ENCODE data around the gene UNC79.

UNC79 gene

GRCh38 chr14:93715279-93715927, 284.7 kb downstream of the UNC79 start:
- no peaks in the 10 kb centered on the region for H3K36me3 ChIP-seq (ENCODE audit: control insufficient read depth, insufficient read depth, low read length)
- H3K27ac ChIP-seq (ENCODE audit: low read depth, low read length, severe bottlenecking) = no peak overlapping the region
- no peaks in the 10 kb centered on the region for H3K4me1 ChIP-seq (ENCODE audit: control insufficient read depth, insufficient read depth, low read length, poor library complexity, severe bottlenecking)
- no peaks in the 10 kb centered on the region for H3K9me3 ChIP-seq (ENCODE audit: control insufficient read depth, low read length)
- 82 to 89% methylated on average over 7 to 13 of the region's 13 CpGs for WGBS, 2 experiments (ENCODE audit: insufficient coverage in 2 of 2)
- H3K4me3 ChIP-seq (ENCODE audit: extremely low read depth, insufficient read depth, low read length, poor library complexity, severe bottlenecking) = no peak overlapping the region

DNA sequence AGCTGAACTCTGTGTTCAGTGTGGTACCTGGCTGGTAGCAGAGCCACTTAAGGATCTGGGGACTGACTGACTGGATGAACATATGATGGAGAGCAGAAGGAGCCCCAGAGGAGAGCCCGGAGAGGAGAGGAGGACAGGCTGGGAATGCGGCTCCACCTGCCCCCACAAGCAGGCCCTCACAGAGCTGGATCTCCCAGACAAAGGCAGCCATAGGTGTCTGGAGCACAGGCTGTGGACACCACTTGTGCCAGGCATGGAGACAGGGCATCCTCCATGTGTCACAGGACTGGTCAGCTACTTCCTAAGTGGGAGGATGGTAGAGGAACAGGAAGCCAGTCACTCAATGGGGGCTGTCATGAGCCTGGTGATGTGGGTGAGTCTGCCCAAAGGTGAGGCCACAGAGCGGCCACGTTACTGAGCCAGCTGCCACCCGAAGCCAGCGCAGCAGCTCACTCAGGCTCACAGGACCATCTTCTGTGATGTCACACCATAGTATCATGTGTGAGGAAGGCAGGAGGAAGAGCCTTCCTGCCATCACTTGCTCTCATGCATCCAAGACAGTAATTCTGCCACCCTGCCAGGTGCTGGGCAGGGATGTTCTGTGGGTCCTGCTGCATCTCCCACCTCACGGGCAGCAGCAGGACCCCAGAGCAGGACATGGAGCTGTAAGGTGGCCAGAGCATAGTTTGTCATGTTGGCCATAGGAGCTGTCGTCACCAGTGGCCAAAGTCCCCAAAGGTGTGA, 285.4 kb downstream of the UNC79 start:
- no peaks in the 10 kb centered on the region for H3K9me3 ChIP-seq (ENCODE audit: control insufficient read depth, low read length)

DNA sequence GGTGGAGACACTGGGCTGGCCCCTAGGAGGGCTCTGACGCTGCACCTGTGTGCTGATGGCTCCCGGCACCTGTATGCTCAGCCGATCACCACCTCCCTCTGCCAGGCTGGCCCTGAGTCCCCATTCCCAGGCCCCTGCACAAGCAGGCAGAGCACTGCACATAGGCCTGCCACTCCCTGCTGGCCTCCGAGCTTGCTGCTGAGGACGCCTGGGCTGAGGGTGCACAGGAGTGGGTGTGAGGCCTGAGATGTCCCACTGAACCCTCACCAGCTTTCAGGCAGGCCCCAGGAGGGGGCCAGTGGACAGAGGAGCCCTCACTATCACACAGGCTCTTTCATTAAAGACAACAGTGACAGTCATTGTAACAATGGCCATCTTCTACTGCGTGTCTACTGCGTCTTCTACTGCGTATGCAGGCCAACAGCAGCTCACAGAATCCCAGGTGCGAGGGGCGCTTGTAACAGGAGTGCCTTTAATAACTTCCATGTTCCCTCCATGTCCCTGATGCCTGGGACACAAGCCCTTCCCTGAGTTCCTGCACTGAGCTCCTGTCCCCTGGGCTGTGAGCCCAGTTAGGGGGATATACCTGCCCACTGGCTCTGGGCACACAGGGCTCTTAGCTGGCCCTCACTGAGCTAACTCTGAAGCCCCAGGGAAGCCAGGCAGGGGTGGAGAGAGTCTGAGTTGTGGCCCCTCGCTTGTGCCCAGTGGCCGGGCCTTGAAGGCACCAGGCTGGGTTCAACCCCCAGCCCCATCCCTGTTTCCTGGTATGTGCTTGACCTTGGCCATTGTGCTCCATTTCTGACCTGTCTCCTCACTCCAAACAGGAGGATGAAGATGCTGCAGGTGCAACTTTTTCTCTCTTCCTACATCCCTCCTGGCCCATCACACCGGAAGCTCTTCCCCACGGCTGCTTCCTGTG, 286.3 kb downstream of the UNC79 start:
- no peak overlapping the region for H3K27ac ChIP-seq (ENCODE audit: low read depth, low read length, severe bottlenecking)
- no peaks in the 10 kb centered on the region for H3K9me3 ChIP-seq (ENCODE audit: control insufficient read depth, low read length)
- no peaks in the 10 kb centered on the region for H3K36me3 ChIP-seq (ENCODE audit: control insufficient read depth, insufficient read depth, low read length)
- WGBS, 2 experiments (ENCODE audit: insufficient coverage in 2 of 2) = 89 to 98% methylated on average over 8 to 10 of the region's 14 CpGs
- no peaks in the 10 kb centered on the region for H3K4me1 ChIP-seq (ENCODE audit: control insufficient read depth, insufficient read depth, low read length, poor library complexity, severe bottlenecking)
- H3K4me3 ChIP-seq (ENCODE audit: extremely low read depth, insufficient read depth, low read length, poor library complexity, severe bottlenecking) = no peak overlapping the region

More for the DNA sequence above, 285.4 kb downstream of the UNC79 start:
- 79 to 94% methylated on average over 6 to 8 of the region's 8 CpGs for WGBS, 2 experiments (ENCODE audit: insufficient coverage in 2 of 2)
- Histone ChIP-seq H3K4me1 (ENCODE audit: control insufficient read depth, insufficient read depth, low read length, poor library complexity, severe bottlenecking) (no peaks in the 10 kb centered on the region), H3K27ac (ENCODE audit: low read depth, low read length, severe bottlenecking) (no peak overlapping the region), H3K36me3 (ENCODE audit: control insufficient read depth, insufficient read depth, low read length) (no peaks in the 10 kb centered on the region), H3K4me3 (ENCODE audit: extremely low read depth, insufficient read depth, low read length, poor library complexity, severe bottlenecking) (no peak overlapping the region)

DNA sequence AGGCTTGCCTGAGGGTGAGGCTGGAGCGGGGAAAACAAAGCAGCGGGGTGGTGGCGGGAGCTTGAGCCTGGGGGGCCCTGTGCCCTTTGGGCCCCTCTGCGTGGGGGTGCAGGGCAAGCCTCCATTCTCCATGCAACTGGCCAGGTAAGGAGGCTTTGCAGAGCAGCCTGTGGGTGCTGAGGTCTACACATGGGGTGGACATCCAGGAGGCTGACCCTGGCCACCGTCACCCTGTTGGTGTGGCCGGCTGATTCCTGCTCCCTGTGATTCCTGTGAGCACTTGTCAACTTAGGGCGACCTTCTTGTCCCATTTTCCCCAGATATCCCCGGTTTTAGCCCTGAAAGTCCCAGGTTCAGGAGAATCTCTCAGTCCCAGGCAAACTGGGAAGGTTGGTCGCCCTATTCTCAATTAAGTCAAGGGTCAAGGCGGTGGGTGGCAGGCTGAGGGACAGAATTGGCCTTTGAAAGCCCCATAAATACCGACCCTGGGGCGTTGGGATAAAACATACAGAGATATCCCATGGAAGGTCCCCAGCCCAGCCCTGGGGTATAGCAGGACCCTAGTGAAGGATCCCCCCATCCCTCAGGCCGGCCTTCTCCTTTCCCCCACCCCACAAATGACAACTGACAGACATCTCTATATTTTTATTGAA, 287.1 kb downstream of the UNC79 start:
- 84 to 89% methylated on average over 7 to 12 of the region's 13 CpGs for WGBS, 2 experiments (ENCODE audit: insufficient coverage in 2 of 2)
- H3K36me3 ChIP-seq (ENCODE audit: control insufficient read depth, insufficient read depth, low read length) = no peaks in the 10 kb centered on the region
- H3K4me3 ChIP-seq (ENCODE audit: extremely low read depth, insufficient read depth, low read length, poor library complexity, severe bottlenecking) = no peak overlapping the region
- H3K27ac ChIP-seq (ENCODE audit: low read depth, low read length, severe bottlenecking) = no peak overlapping the region
- no peaks in the 10 kb centered on the region for H3K9me3 ChIP-seq (ENCODE audit: control insufficient read depth, low read length)
- no peaks in the 10 kb centered on the region for H3K4me1 ChIP-seq (ENCODE audit: control insufficient read depth, insufficient read depth, low read length, poor library complexity, severe bottlenecking)

DNA sequence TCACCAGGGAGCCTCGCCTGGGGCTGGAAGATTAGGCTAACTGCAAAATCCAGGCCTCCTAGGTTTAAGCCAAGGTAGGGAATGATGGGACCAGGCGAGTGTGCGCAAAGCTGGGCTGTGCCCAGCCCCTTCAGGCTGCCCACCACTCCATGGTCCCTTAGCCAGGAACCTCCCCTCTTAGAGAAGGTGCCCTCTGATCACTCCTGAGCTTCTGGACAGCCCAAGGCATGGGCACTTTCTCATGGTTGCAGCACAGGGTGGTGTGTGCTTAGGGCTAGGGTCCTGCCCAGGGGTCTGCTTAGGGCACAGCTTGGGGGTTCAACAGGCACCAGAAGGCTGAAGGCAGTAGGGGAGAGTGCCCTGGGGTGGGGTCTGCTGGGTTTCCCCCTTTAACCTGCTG, 288.5 kb downstream of the UNC79 start:
- 85 to 88% methylated on average over 1 to 3 of the region's 3 CpGs for WGBS, 2 experiments (ENCODE audit: insufficient coverage in 2 of 2)
- Histone ChIP-seq H3K27ac (ENCODE audit: low read depth, low read length, severe bottlenecking) (no peak overlapping the region), H3K4me1 (ENCODE audit: control insufficient read depth, insufficient read depth, low read length, poor library complexity, severe bottlenecking) (no peaks in the 10 kb centered on the region), H3K36me3 (ENCODE audit: control insufficient read depth, insufficient read depth, low read length) (no peaks in the 10 kb centered on the region), H3K9me3 (ENCODE audit: control insufficient read depth, low read length) (no peaks in the 10 kb centered on the region), H3K4me3 (ENCODE audit: extremely low read depth, insufficient read depth, low read length, poor library complexity, severe bottlenecking) (no peak overlapping the region)

GRCh38 chr14:93720076-93720815, 289.5 kb downstream of the UNC79 start:
- WGBS, 2 experiments (ENCODE audit: insufficient coverage in 2 of 2) = 83 to 91% methylated on average over 10 to 11 of the region's 12 CpGs
- no peaks in the 10 kb centered on the region for H3K36me3 ChIP-seq (ENCODE audit: control insufficient read depth, insufficient read depth, low read length)
- no peak overlapping the region for H3K27ac ChIP-seq (ENCODE audit: low read depth, low read length, severe bottlenecking)
- no peaks in the 10 kb centered on the region for H3K9me3 ChIP-seq (ENCODE audit: control insufficient read depth, low read length)
- H3K4me1 ChIP-seq (ENCODE audit: control insufficient read depth, insufficient read depth, low read length, poor library complexity, severe bottlenecking) = no peaks in the 10 kb centered on the region
- H3K4me3 ChIP-seq (ENCODE audit: extremely low read depth, insufficient read depth, low read length, poor library complexity, severe bottlenecking) = no peak overlapping the region

DNA sequence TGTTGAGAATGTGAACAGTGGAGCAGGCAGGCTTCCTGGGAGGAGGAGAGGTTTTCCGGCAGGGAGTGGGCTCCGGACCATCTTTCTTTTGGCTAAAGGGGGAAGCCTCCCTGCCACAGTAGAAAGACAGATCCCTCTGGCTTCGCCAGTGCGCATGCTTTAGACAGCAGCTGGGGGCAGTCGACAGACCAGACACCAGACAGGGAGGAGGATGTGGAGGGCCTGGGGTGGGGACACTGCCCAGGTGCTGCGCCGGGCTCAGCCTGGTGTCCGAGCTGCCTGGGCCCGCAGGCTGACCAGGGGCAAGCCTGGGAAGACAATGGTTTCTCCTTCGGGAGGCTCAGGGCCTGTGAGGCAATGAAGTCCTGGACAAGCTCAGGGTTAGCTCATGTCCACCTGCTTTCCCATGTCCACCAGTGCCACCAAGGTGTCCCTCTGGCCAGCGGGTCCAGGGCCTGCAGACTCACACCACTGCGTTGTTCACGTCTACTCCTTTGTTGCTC, 290.3 kb downstream of the UNC79 start:
- no peaks in the 10 kb centered on the region for H3K36me3 ChIP-seq (ENCODE audit: control insufficient read depth, insufficient read depth, low read length)
- H3K4me1 ChIP-seq (ENCODE audit: control insufficient read depth, insufficient read depth, low read length, poor library complexity, severe bottlenecking) = no peaks in the 10 kb centered on the region
- H3K4me3 ChIP-seq (ENCODE audit: extremely low read depth, insufficient read depth, low read length, poor library complexity, severe bottlenecking) = no peak overlapping the region
- H3K27ac ChIP-seq (ENCODE audit: low read depth, low read length, severe bottlenecking) = no peak overlapping the region
- WGBS, 2 experiments (ENCODE audit: insufficient coverage in 2 of 2) = 97 to 99% methylated on average over 12 of the region's 13 CpGs
- H3K9me3 ChIP-seq (ENCODE audit: control insufficient read depth, low read length) = no peaks in the 10 kb centered on the region

GRCh38 chr14:93723001-93723400, 292.3 kb downstream of the UNC79 start:
- no peak overlapping the region for H3K27ac ChIP-seq (ENCODE audit: low read depth, low read length, severe bottlenecking)
- H3K36me3 ChIP-seq (ENCODE audit: control insufficient read depth, insufficient read depth, low read length) = no peaks in the 10 kb centered on the region
- H3K4me1 ChIP-seq (ENCODE audit: control insufficient read depth, insufficient read depth, low read length, poor library complexity, severe bottlenecking) = no peaks in the 10 kb centered on the region
- WGBS, 2 experiments (ENCODE audit: insufficient coverage in 2 of 2) = 88 to 95% methylated on average over 2 to 3 of the region's 4 CpGs
- H3K4me3 ChIP-seq (ENCODE audit: extremely low read depth, insufficient read depth, low read length, poor library complexity, severe bottlenecking) = no peak overlapping the region
- no peaks in the 10 kb centered on the region for H3K9me3 ChIP-seq (ENCODE audit: control insufficient read depth, low read length)

DNA sequence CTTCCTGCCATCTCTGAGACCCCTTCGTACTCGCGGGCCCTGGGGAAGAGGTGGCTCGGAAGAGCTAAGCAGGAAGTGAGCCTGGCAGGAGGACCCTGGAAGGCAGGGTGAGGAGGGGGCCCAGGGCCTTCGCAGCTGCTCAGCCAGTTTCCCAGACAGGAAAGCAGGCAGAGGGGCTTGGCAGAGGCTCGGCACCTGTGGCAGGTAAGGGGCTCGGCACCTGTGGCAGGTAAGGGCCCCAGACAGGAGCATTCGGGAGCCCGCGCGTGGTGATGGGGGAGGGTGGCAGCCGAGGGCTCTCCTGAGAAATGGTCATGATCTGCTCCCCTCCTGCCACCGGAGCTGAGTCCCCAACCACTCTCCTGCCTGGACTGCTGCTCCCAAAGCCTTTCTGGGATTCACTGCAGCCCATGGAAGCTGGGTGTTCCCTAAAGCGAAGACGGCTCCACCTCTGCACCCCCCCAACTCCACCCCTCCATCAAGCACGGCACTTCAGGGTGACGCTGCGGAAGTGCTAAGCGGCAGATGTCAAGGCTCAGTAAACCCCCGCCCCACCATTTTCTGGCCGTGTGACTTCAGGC, 294.4 kb downstream of the UNC79 start:
- Histone ChIP-seq H3K4me1 (ENCODE audit: control insufficient read depth, insufficient read depth, low read length, poor library complexity, severe bottlenecking) (no peaks in the 10 kb centered on the region), H3K36me3 (ENCODE audit: control insufficient read depth, insufficient read depth, low read length) (no peaks in the 10 kb centered on the region), H3K27ac (ENCODE audit: low read depth, low read length, severe bottlenecking) (no peak overlapping the region), H3K4me3 (ENCODE audit: extremely low read depth, insufficient read depth, low read length, poor library complexity, severe bottlenecking) (no peak overlapping the region), H3K9me3 (ENCODE audit: control insufficient read depth, low read length) (no peaks in the 10 kb centered on the region)
- WGBS, 2 experiments (ENCODE audit: insufficient coverage in 2 of 2) = 91 to 93% methylated on average over 13 to 16 of the region's 21 CpGs
